Gastrocnemius medialis (tissue), 4 donors: ENCODE measurements around the gene NAXD. TPM values are rescaled to one million over a fixed set of nuclear protein-coding genes. Genes with fewer than 3 reads are reported as not detected.

Experiments
- ATAC-seq, 2 donors: fragments of 150-250 bp; one replicate each; pipeline ENCODE4 v1.9.1; 2016
- DNase-seq, 2 donors: peaks; one replicate each; pipeline ENCODE4 v3.0.0-alpha.2; 2019
- H3K27ac ChIP-seq, 4 donors: fragments of 200-600 bp; sonication (generic); 1 replicate in 1 of 4; 2 replicates in 3 of 4; pipeline ENCODE4 v1.5.1; 2016 to 2018; ENCODE audit warnings: mild to moderate bottlenecking in 2 of 4, moderate library complexity in 1 of 4
- H3K27me3 ChIP-seq, 3 donors: fragments of 200-600 bp; sonication (generic) in 2 of 3; 1 replicate in 1 of 3; 2 replicates in 2 of 3; pipeline versions ENCODE4 v1.5.1 to v1.6.0; 2016 to 2019; ENCODE audit warnings: mild to moderate bottlenecking in 1 of 3, moderate library complexity in 1 of 3
- H3K36me3 ChIP-seq, 2 donors: fragments of 200-600 bp; sonication (generic) in 1 of 2; one replicate each; pipeline ENCODE4 v1.5.1; 2017 to 2018
- H3K4me1 ChIP-seq, 2 donors: fragments of 200-600 bp; sonication (generic) in 1 of 2; one replicate each; pipeline ENCODE4 v1.5.1; 2016 to 2017; ENCODE audit warnings: mild to moderate bottlenecking in 2 of 2
- H3K4me3 ChIP-seq, 4 donors: fragments of 200-600 bp; sonication (generic) in 3 of 4; 1 replicate in 1 of 4; 2 replicates in 3 of 4; pipeline ENCODE4 v1.5.1; 2016 to 2019; ENCODE audit warnings: mild to moderate bottlenecking in 2 of 4
- H3K9me3 ChIP-seq, 3 donors: fragments of 200-600 bp; sonication (generic) in 2 of 3; 1 replicate in 1 of 3; 2 replicates in 2 of 3; pipeline ENCODE4 v1.5.1; 2016 to 2019
- CTCF ChIP-seq, 5 experiments: fragments of 450-650 bp in 3 of 5; fragments of 200-600 bp in 2 of 5; sonication (generic) in 2 of 5; IDR thresholded peaks in 4 of 5; conservative IDR thresholded peaks in 1 of 5; 1 replicate in 4 of 5; 2 replicates in 1 of 5; pipeline ENCODE4 v1.5.1; 2016 to 2019; ENCODE audit warnings: antibody characterized with exemption in 5 of 5, mild to moderate bottlenecking in 3 of 5, moderate library complexity in 3 of 5
- POLR2A ChIP-seq, 2 donors: fragments of 450-650 bp; IDR thresholded peaks; one replicate each; pipeline ENCODE4 v1.6.1; 2017; ENCODE audit warnings: antibody characterized with exemption in 2 of 2, mild to moderate bottlenecking in 2 of 2, moderate library complexity in 2 of 2
- in situ Hi-C, 4 donors: fragments of 200-750 bp; cut with MboI; loops; one replicate each; pipeline versions ENCODE4 v1.15.0 to v1.8.0; 2017; ENCODE audit warnings: low sequenced_read_pairs in 4 of 4
- intact Hi-C: fragments of 100-400 bp; cut with DNase I; formaldehyde crosslinking; loops from one replicate; pipeline ENCODE4 v1.15.1; 2023; ENCODE audit warnings: low total_unique reads
- total RNA-seq, 4 donors: library from RNA; depleted of rRNA; stranded (reverse); fragments of >200 nt; gene quantifications; one replicate each; pipeline versions ENCODE4 v1.1.0 to v1.2.3, GENCODE V29; 2016

The NAXD gene
- total RNA-seq, 4 donors from 2014 or later: 17.9 to 24.7 (median 21.5) TPM

DNA sequence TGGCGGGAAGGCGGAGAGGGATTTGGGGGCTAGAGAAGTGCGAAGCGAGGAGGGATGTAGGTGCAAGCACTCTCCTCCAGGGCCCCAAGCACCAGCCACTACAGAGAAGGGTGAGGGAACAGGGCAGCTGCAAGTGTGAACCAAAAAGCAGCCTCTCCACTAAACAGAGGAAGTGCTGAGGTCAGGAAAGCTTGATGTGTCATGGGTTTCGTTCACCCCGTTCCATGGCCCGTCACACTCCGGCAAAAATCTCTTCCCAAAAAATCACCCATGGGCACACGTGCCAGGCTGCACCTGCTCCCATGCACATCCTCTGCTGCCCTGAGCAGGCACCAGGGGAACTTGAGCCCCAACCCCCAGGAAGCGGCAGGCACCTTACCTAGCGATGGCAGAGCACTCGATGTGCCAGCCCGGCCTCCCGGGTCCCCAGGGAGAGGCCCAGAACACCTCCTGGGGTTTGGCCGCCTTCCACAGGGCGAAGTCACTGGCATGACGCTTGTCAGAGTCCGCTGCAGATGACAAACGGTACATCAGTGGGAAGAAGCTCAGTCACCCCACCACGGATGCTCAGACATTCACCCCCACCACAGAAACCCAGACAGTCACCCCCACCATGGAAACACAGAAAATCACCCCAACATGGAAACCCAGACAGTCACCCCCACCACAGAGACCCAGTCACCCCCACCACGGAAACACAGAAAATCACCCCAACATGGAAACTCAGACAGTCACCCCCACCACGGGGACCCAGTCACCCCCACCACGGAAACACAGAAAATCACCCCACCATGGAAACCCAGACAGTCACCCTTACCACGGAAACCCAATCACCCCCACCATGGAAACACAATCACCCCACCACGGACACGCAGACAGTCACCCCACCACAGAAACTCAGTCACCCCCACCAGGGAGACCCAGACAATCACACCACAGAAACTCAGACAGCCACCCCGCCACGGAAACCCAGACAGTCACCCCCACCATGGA, 61.5 kb downstream of the NAXD start:
- Histone ChIP-seq H3K36me3 (peaks cover 0 to 25% of the 10 kb centered on the region in 2 donors), H3K4me1 (no peaks in the 10 kb centered on the region), H3K9me3 (no peaks in the 10 kb centered on the region), H3K27me3 (no peaks in the 10 kb centered on the region), H3K27ac (no peak overlapping the region), H3K4me3 (no peak overlapping the region)
- TF ChIP-seq CTCF (IDR thresholded peaks at IDR 0.05 in 4 of 5, conservative IDR thresholded peaks at IDR 0.05 in 1 of 5): no peak
- no peak for TF ChIP-seq POLR2A (IDR thresholded peaks at IDR 0.05)
- peak in 1 of 2 donors; percentile 44 for ATAC-seq
- intact Hi-C loops (no loop called here), in situ Hi-C loops (loop anchor here in 1 of 4 donors (25.0 kb wide), 1 partner anchor 135 kb away; no protein-coding TSS in a partner anchor)
- DNase-seq: no peak

GRCh38 chr13:110677731-110678545, 62.6 kb downstream of the NAXD start:
- no peak for ATAC-seq
- in situ Hi-C loops: loop anchor here in 1 of 4 donors (25.0 kb wide), 1 partner anchor 134 kb away; no protein-coding TSS in a partner anchor

GRCh38 chr13:110680852-110681251, 65.5 kb downstream of the NAXD start:
- intact Hi-C loops (no loop called here), in situ Hi-C loops (loop anchor here in 1 of 4 donors (25.0 kb wide), 1 partner anchor 131 kb away; no protein-coding TSS in a partner anchor)
- ATAC-seq: no peak
- no peak for TF ChIP-seq POLR2A (IDR thresholded peaks at IDR 0.05)
- peak in 2 of 5 experiments; percentile 19 to 39 for TF ChIP-seq CTCF (IDR thresholded peaks at IDR 0.05 in 4 of 5, conservative IDR thresholded peaks at IDR 0.05 in 1 of 5)
- no peak for DNase-seq
- no peaks in the 10 kb centered on the region for H3K27me3 ChIP-seq
- no peak overlapping the region for H3K27ac ChIP-seq
- H3K4me3 ChIP-seq: no peak overlapping the region
- no peaks in the 10 kb centered on the region for H3K9me3 ChIP-seq
- H3K36me3 ChIP-seq: peaks cover 0 to 42% of the 10 kb centered on the region in 2 donors
- no peaks in the 10 kb centered on the region for H3K4me1 ChIP-seq

More at GRCh38 chr13:110677731-110678545, 62.6 kb downstream of the NAXD start:
- intact Hi-C loops: no loop called here
- no peak for DNase-seq
- Histone ChIP-seq H3K9me3 (no peaks in the 10 kb centered on the region), H3K4me1 (no peaks in the 10 kb centered on the region), H3K27me3 (no peaks in the 10 kb centered on the region), H3K4me3 (no peak overlapping the region), H3K27ac (no peak overlapping the region), H3K36me3 (peaks cover 0 to 36% of the 10 kb centered on the region in 2 donors)
- TF ChIP-seq CTCF (IDR thresholded peaks at IDR 0.05 in 4 of 5, conservative IDR thresholded peaks at IDR 0.05 in 1 of 5) (no peak), POLR2A (IDR thresholded peaks at IDR 0.05) (no peak)

DNA sequence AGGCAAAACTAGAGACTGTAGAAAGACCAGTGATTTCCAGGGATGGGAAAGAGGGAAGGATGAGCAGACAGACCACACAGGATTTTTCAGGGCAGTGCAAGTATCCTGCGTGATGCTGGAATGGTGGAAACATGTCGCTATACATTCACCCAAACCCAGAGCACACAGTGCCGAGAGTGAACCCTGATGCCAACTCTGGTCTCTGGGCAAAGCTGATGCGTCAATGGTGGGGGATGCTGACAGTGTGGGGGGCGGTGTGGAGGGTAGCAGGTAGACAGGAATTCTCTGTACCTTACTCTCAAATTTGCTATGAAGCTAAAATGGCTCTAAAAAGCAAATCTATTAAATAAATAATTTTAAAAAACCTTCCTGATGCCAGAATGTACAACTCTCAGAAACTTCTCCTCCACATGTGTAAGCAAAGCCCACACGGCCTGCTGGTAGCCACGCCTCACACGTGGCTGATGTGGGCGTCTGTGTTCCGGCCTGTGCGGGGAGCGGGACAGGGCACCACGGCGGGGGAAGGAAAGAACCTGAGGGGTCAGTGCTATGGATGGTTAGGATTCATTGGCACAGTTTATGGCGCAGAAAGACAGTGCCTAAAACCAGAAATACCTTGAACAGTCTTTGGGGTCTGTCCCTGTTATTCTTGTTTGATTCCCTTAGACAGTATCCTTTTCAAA, 66.7 kb downstream of the NAXD start:
- H3K9me3 ChIP-seq: no peaks in the 10 kb centered on the region
- intact Hi-C loops (loop anchor here (2.0 kb wide), 1 partner anchor 137 kb away; no protein-coding TSS in a partner anchor), in situ Hi-C loops (loop anchor here in 1 of 4 donors (25.0 kb wide), 1 partner anchor 130 kb away; no protein-coding TSS in a partner anchor)
- ATAC-seq (no peak), DNase-seq (no peak)
- H3K27me3 ChIP-seq: no peaks in the 10 kb centered on the region
- H3K27ac ChIP-seq: no peak overlapping the region
- no peak overlapping the region for H3K4me3 ChIP-seq
- H3K4me1 ChIP-seq: no peaks in the 10 kb centered on the region
- peaks cover 0 to 40% of the 10 kb centered on the region in 2 donors for H3K36me3 ChIP-seq
- no peak for TF ChIP-seq POLR2A (IDR thresholded peaks at IDR 0.05)
